Bronchial epithelial cell (primary cell): ENCODE results near the gene CDH8. TPM values are rescaled to one million over a fixed set of nuclear protein-coding genes. Genes with fewer than 3 reads are reported as not detected.

Experiments used
- DNase-seq: peaks from one replicate; pipeline ENCODE4 v3.0.0-alpha.2; 2010; ENCODE audit warnings: low read depth
- FAIRE-seq: peaks from 2 replicates; lab custom pipeline; 2011; peaks lifted over from hg19 to GRCh38; lab: Jason Lieb, UNC
- H3K27me3 ChIP-seq: 2 replicates; pipeline ENCODE4 v1.5.1; 2011; ENCODE audit warnings: low read length; ENCODE audit not compliant: control insufficient read depth, insufficient read depth
- H3K36me3 ChIP-seq: 2 replicates; pipeline ENCODE4 v1.5.1; 2011; ENCODE audit warnings: low read length; ENCODE audit not compliant: control insufficient read depth, insufficient read depth
- H3K4me3 ChIP-seq: 2 replicates; pipeline ENCODE4 v1.5.1; 2011; ENCODE audit warnings: mild to moderate bottlenecking, low read depth, low read length, control low read depth
- CTCF ChIP-seq: IDR thresholded peaks from 2 replicates; pipeline ENCODE4 v1.5.1; 2011; ENCODE audit warnings: mild to moderate bottlenecking, moderate library complexity, low read length, control low read depth, inconsistent platforms; ENCODE audit not compliant: insufficient read depth, severe bottlenecking
- total RNA-seq: library from RNA; depleted of rRNA; stranded (reverse); fragments of >200 nt; gene quantifications from 2 replicates; pipeline ENCODE4 v1.2.1, GENCODE V29; 2014

Gene CDH8
- total RNA-seq, 1 donor from 2014 or later: 1.8 TPM

GRCh38 chr16:61763013-61763412 lies 273.2 kb downstream of the CDH8 start:
- FAIRE-seq: no peak
- TF ChIP-seq CTCF: no peak
- Histone ChIP-seq H3K36me3 (no peaks in the 10 kb centered on the region), H3K27me3 (no peaks in the 10 kb centered on the region), H3K4me3 (no peak overlapping the region)
- DNase-seq: no peak

GRCh38 chr16:61730997-61731396 lies 305.2 kb downstream of the CDH8 start:
- no peak for DNase-seq
- FAIRE-seq: no peak

GRCh38 chr16:61726701-61727100 lies 309.5 kb downstream of the CDH8 start:
- Histone ChIP-seq H3K36me3 (no peaks in the 10 kb centered on the region), H3K27me3 (no peaks in the 10 kb centered on the region), H3K4me3 (no peak overlapping the region)
- DNase-seq (no peak), FAIRE-seq (no peak)
- TF ChIP-seq CTCF: no peak

More at GRCh38 chr16:61730997-61731396, 305.2 kb downstream of the CDH8 start:
- Histone ChIP-seq H3K27me3 (no peaks in the 10 kb centered on the region), H3K36me3 (no peaks in the 10 kb centered on the region), H3K4me3 (no peak overlapping the region)
- no peak for TF ChIP-seq CTCF

- no peaks in the 10 kb centered on the region for H3K27me3 ChIP-seq
- no peak overlapping the region for H3K4me3 ChIP-seq
- TF ChIP-seq CTCF: no peak
- no peak for DNase-seq
- no peaks in the 10 kb centered on the region for H3K36me3 ChIP-seq
- FAIRE-seq: no peak
These were observed 310.1 kb downstream of the CDH8 start for GRCh38 chr16:61726125-61726524.

GRCh38 chr16:61721544-61721943 lies 314.7 kb downstream of the CDH8 start:
- Histone ChIP-seq H3K27me3 (no peaks in the 10 kb centered on the region), H3K36me3 (no peaks in the 10 kb centered on the region), H3K4me3 (no peak overlapping the region)
- FAIRE-seq (no peak), DNase-seq (no peak)
- TF ChIP-seq CTCF: no peak

- TF ChIP-seq CTCF: no peak
- Histone ChIP-seq H3K36me3 (no peaks in the 10 kb centered on the region), H3K27me3 (no peaks in the 10 kb centered on the region), H3K4me3 (no peak overlapping the region)
- DNase-seq (no peak), FAIRE-seq (no peak)
These were observed 320.8 kb downstream of the CDH8 start for GRCh38 chr16:61715393-61715792.
